MM.1S (cell line): ENCODE data around the gene CCDC177.

Experiments used
- DNase-seq: peaks from one replicate; pipeline ENCODE4 v3.0.0-alpha.2; 2015
- H2AFZ ChIP-seq: fragments of 300-600 bp; sonication (generic); 2 replicates; pipeline ENCODE4 v1.6.0; 2016; ENCODE audit warnings: antibody characterized with exemption, low read length
- H3F3A ChIP-seq: fragments of 300-600 bp; sonication (generic); 2 replicates; pipeline ENCODE4 v1.6.1; 2016; ENCODE audit warnings: mild to moderate bottlenecking, antibody characterized with exemption, low read length, moderate library complexity, mixed read lengths; ENCODE audit not compliant: insufficient read depth
- H3K27ac ChIP-seq: fragments of 300-600 bp; sonication (generic); 2 replicates; pipeline ENCODE4 v1.5.1; 2016; ENCODE audit warnings: mild to moderate bottlenecking, low read length
- H3K27me3 ChIP-seq: fragments of 300-600 bp; sonication (generic); replicated peaks from 2 replicates; pipeline ENCODE4 v1.6.0; 2016; ENCODE audit warnings: low read length; ENCODE audit not compliant: insufficient read depth
- H3K36me3 ChIP-seq: fragments of 300-600 bp; sonication (generic); replicated peaks from 2 replicates; pipeline ENCODE4 v1.6.1; 2016; ENCODE audit warnings: mild to moderate bottlenecking, low read length, mixed read lengths; ENCODE audit not compliant: insufficient read depth
- H3K4me1 ChIP-seq: fragments of 300-600 bp; sonication (generic); 2 replicates; pipeline ENCODE4 v1.6.1; 2016; ENCODE audit warnings: low read length, mixed read lengths
- H3K4me2 ChIP-seq: fragments of 300-600 bp; sonication (generic); 2 replicates; pipeline ENCODE4 v1.6.0; 2016; ENCODE audit warnings: low read depth, low read length
- H3K4me3 ChIP-seq: fragments of 300-600 bp; sonication (generic); 2 replicates; pipeline ENCODE4 v1.5.1; 2016; ENCODE audit warnings: low read length, mixed read lengths
- H3K79me2 ChIP-seq: fragments of 300-600 bp; sonication (generic); 2 replicates; pipeline ENCODE4 v1.6.1; 2016; ENCODE audit warnings: mixed run types, low read length, mixed read lengths
- H3K9ac ChIP-seq: fragments of 300-600 bp; sonication (generic); 2 replicates; pipeline ENCODE4 v1.6.1; 2016; ENCODE audit warnings: low read length, mixed read lengths
- H3K9me2 ChIP-seq: fragments of 300-600 bp; sonication (generic); replicated peaks from 2 replicates; pipeline ENCODE4 v1.6.1; 2016; ENCODE audit warnings: mild to moderate bottlenecking, low read length, mixed read lengths; ENCODE audit not compliant: insufficient read depth
- H3K9me3 ChIP-seq: fragments of 300-600 bp; sonication (generic); replicated peaks from 2 replicates; pipeline ENCODE4 v1.6.1; 2016; ENCODE audit warnings: mild to moderate bottlenecking, low read length, mixed read lengths; ENCODE audit not compliant: insufficient read depth
- H4K20me1 ChIP-seq: fragments of 300-600 bp; sonication (generic); 2 replicates; pipeline ENCODE4 v1.6.1; 2016; ENCODE audit warnings: mild to moderate bottlenecking, low read length, moderate library complexity, mixed read lengths; ENCODE audit not compliant: insufficient read depth
- EZH2 ChIP-seq: fragments of 300-600 bp; sonication (generic); optimal IDR thresholded peaks from 2 replicates; pipeline ENCODE3; 2017; ENCODE audit warnings: low read depth, mild to moderate bottlenecking, antibody characterized with exemption, low read length, mixed read lengths
- EZH2phosphoT487 ChIP-seq: fragments of 300-600 bp; sonication (generic); IDR thresholded peaks from 2 replicates; pipeline ENCODE4 v1.6.1; 2018; ENCODE audit warnings: antibody characterized with exemption, low read length
- TF ChIP-seq, protein P1 (sequence below): fragments of 300-600 bp; sonication (generic); IDR thresholded peaks from 2 replicates; pipeline ENCODE4 v1.5.1; 2016; ENCODE audit warnings: antibody characterized with exemption, low read length, mixed read lengths

The CCDC177 gene

DNA sequence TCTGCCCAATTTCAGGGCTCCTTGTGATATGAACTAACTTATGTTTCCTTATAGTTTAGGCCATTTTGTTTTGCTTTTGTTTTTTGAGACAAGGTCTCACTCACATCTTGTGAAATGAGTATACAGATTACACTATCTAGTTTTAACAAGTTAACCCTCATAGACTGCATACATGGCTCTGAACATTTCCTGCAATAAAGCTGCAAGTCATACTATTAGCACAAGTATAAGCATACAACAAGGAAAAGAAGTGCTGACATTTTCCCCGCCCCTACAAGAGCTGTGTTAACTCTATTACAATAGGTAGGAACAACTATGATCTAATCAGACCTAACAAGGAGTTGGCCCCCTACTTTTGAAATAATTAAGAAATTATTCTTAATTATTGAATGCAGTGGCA is 35.9 kb downstream of the CCDC177 start:
- H3K79me2 ChIP-seq: no peaks in the 10 kb centered on the region
- H4K20me1 ChIP-seq: no peaks in the 10 kb centered on the region
- no peak for DNase-seq
- no peak overlapping the region for H3K4me2 ChIP-seq
- H3K9me2 ChIP-seq: no peaks in the 10 kb centered on the region
- H3K27me3 ChIP-seq: no peaks in the 10 kb centered on the region
- no peak overlapping the region for H2AFZ ChIP-seq
- H3K4me1 ChIP-seq: no peaks in the 10 kb centered on the region
- no peak overlapping the region for H3K4me3 ChIP-seq
- no peak overlapping the region for H3K27ac ChIP-seq
- TF ChIP-seq, protein P1, sequence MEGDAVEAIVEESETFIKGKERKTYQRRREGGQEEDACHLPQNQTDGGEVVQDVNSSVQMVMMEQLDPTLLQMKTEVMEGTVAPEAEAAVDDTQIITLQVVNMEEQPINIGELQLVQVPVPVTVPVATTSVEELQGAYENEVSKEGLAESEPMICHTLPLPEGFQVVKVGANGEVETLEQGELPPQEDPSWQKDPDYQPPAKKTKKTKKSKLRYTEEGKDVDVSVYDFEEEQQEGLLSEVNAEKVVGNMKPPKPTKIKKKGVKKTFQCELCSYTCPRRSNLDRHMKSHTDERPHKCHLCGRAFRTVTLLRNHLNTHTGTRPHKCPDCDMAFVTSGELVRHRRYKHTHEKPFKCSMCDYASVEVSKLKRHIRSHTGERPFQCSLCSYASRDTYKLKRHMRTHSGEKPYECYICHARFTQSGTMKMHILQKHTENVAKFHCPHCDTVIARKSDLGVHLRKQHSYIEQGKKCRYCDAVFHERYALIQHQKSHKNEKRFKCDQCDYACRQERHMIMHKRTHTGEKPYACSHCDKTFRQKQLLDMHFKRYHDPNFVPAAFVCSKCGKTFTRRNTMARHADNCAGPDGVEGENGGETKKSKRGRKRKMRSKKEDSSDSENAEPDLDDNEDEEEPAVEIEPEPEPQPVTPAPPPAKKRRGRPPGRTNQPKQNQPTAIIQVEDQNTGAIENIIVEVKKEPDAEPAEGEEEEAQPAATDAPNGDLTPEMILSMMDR: no peak
- TF ChIP-seq EZH2phosphoT487: no peak
- TF ChIP-seq EZH2: no peak
- H3F3A ChIP-seq: no peaks in the 10 kb centered on the region
- H3K9ac ChIP-seq: no peak overlapping the region
- H3K9me3 ChIP-seq: no peaks in the 10 kb centered on the region
- H3K36me3 ChIP-seq: no peaks in the 10 kb centered on the region

DNA sequence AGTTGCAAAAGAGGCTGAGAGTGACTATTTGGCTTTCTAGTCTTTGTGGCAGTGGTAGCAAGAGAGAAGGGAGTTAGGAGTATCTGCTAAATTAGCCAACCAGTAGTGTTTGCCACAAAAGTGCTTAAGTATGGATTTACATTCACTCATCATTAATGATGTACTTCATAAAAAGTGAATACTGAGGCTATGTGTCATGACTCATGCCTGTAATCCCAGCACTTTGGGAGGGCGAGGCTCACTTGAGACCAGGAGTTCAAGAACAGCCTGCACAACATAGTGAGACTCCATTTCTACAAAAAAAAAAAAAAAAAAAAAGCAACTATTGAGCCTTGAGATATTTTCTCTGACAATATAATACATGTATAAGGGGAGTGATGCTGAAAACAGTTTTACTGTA is 36.8 kb downstream of the CCDC177 start:
- Histone ChIP-seq H3K27me3 (no peaks in the 10 kb centered on the region), H3K79me2 (no peaks in the 10 kb centered on the region), H3F3A (no peaks in the 10 kb centered on the region), H3K4me3 (no peak overlapping the region), H3K9ac (no peak overlapping the region), H3K9me3 (no peaks in the 10 kb centered on the region), H4K20me1 (no peaks in the 10 kb centered on the region), H3K9me2 (no peaks in the 10 kb centered on the region), H2AFZ (no peak overlapping the region), H3K27ac (no peak overlapping the region), H3K4me1 (no peaks in the 10 kb centered on the region), H3K4me2 (no peak overlapping the region), H3K36me3 (no peaks in the 10 kb centered on the region)
- TF ChIP-seq EZH2phosphoT487 (no peak), EZH2 (no peak)
- TF ChIP-seq, protein P1: no peak
- no peak for DNase-seq

DNA sequence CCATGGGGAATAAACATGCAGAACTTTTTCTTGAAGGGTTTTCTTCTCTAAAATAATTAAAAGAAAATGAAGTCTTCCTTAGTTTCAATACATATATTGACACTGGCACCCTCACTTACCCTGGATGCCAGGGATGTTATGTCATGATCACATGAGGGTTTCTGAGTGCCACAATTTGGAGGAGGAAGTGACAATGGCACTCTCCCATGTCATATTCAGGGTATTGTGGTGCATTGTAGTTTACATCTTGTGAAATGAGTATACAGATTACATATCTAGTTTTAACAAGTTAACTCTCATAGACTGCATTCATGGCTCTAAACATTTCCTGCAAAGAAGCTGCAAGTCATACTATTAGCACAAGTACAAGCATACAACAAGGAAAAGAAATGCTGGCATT is 37.7 kb downstream of the CCDC177 start:
- no peaks in the 10 kb centered on the region for H3K4me1 ChIP-seq
- no peaks in the 10 kb centered on the region for H3K27me3 ChIP-seq
- H3K9me2 ChIP-seq: no peaks in the 10 kb centered on the region
- no peak overlapping the region for H3K4me3 ChIP-seq
- no peaks in the 10 kb centered on the region for H3F3A ChIP-seq
- H2AFZ ChIP-seq: no peak overlapping the region
- H3K9ac ChIP-seq: no peak overlapping the region
- H3K27ac ChIP-seq: no peak overlapping the region
- no peaks in the 10 kb centered on the region for H3K36me3 ChIP-seq
- H3K4me2 ChIP-seq: no peak overlapping the region
- H3K9me3 ChIP-seq: no peaks in the 10 kb centered on the region
- DNase-seq: no peak
- H3K79me2 ChIP-seq: no peaks in the 10 kb centered on the region
- H4K20me1 ChIP-seq: no peaks in the 10 kb centered on the region
- TF ChIP-seq EZH2: no peak

DNA sequence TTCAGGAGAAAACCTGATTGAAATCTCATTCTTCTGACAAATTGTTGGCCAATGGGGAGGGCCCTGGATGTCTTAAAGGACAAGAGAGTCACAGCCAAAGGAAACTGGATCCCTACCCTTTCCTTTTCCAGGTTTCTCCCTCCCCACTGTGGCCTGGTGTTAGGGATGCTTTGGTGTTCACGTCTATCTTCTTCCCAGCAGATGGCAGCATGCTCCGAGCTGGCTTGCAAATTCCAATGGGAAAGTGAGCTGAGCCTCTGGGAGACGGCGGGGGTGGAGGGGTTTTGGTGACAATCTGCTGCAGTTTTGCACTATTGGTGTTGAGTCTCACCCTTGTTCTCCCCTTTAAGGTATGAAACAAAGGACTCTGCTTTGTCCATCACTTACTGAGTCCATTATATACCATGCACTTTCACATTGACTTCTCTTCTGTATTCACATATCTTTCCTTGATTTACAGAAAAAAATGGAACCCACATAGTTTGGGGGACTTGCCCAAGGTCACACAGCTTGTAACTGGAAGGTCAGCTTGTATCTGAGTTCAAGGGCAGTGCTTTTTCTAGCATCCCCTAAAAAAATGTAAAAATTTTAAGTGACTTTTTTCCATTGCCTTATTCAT is 39.3 kb downstream of the CCDC177 start:
- H3K4me2 ChIP-seq: no peak overlapping the region
- no peak for DNase-seq

More for the DNA sequence above, 39.3 kb downstream of the CCDC177 start:
- no peaks in the 10 kb centered on the region for H3K36me3 ChIP-seq
- H2AFZ ChIP-seq: no peak overlapping the region
- H3F3A ChIP-seq: no peaks in the 10 kb centered on the region
- no peaks in the 10 kb centered on the region for H3K9me3 ChIP-seq
- no peaks in the 10 kb centered on the region for H3K4me1 ChIP-seq
- no peaks in the 10 kb centered on the region for H3K9me2 ChIP-seq
- no peak overlapping the region for H3K9ac ChIP-seq
- TF ChIP-seq, protein P1: peak; percentile 41
- TF ChIP-seq EZH2phosphoT487: no peak
- H3K27me3 ChIP-seq: no peaks in the 10 kb centered on the region
- no peaks in the 10 kb centered on the region for H3K79me2 ChIP-seq
- no peak overlapping the region for H3K27ac ChIP-seq
- no peaks in the 10 kb centered on the region for H4K20me1 ChIP-seq
- H3K4me3 ChIP-seq: no peak overlapping the region
